Sigmoid colon (tissue), 7 donors: ENCODE measurements around the gene MUC3A. TPM values are rescaled to one million over a fixed set of nuclear protein-coding genes. Genes with fewer than 3 reads are reported as not detected.

ENCODE experiments used
- DNase-seq: peaks from one replicate; pipeline ENCODE4 v3.0.0-alpha.2; 2019
- H3K27ac ChIP-seq, 4 donors: fragments of 200-600 bp; sonication (generic); one replicate each; pipeline ENCODE4 v1.5.1; 2016 to 2019; ENCODE audit warnings: mild to moderate bottlenecking in 1 of 4
- H3K27me3 ChIP-seq, 3 donors: fragments of 200-600 bp; sonication (generic); one replicate each; pipeline ENCODE4 v1.5.1; 2019; ENCODE audit warnings: mild to moderate bottlenecking in 1 of 3
- H3K36me3 ChIP-seq, 4 donors: fragments of 200-600 bp; sonication (generic); one replicate each; pipeline ENCODE4 v1.5.1; 2016 to 2019
- H3K4me1 ChIP-seq, 4 donors: fragments of 200-600 bp; sonication (generic); one replicate each; pipeline ENCODE4 v1.5.1; 2017 to 2019
- H3K4me3 ChIP-seq, 4 donors: fragments of 200-600 bp; sonication (generic); one replicate each; pipeline ENCODE4 v1.5.1; 2017 to 2019; ENCODE audit warnings: mild to moderate bottlenecking in 2 of 4, moderate library complexity in 1 of 4
- H3K9me3 ChIP-seq, 4 donors: fragments of 200-600 bp in 3 of 4; sonication (generic) in 3 of 4; one replicate each; pipeline versions ENCODE4 v1.5.1 to v1.6.1; 2013 to 2019
- EP300 ChIP-seq, 4 donors: sonication (generic); formaldehyde crosslinking; IDR thresholded peaks; one replicate each; pipeline ENCODE4 v1.6.1; 2017; ENCODE audit warnings: antibody characterized with exemption in 4 of 4
- POLR2A ChIP-seq, 2 donors: fragments of 450-650 bp; IDR thresholded peaks; one replicate each; pipeline ENCODE4 v1.6.1; 2016; ENCODE audit warnings: antibody characterized with exemption in 2 of 2, mild to moderate bottlenecking in 2 of 2, moderate library complexity in 2 of 2
- POLR2AphosphoS5 ChIP-seq, 4 donors: sonication (generic); formaldehyde crosslinking; IDR thresholded peaks; one replicate each; pipeline ENCODE4 v1.6.1; 2017; ENCODE audit warnings: antibody characterized with exemption in 4 of 4
- WGBS, 2 donors: extraction: QIAGEN DNeasy Blood & Tissue Kit; methylation state at CpG; one replicate each; pipeline ENCODE4 v1.1.7; 2013; 5-methylcytosine and 5-hydroxymethylcytosine counted together
- intact Hi-C: fragments of 100-400 bp; cut with DNase I; formaldehyde crosslinking; loops from one replicate; pipeline ENCODE4 v1.15.1; 2023
- polyA plus RNA-seq, 3 donors: library from polyadenylated mRNA; stranded (reverse); fragments of 200-250 nt; gene quantifications; one replicate each; pipeline ENCODE4 v1.2.3, GENCODE V29; 2013
- total RNA-seq, 4 donors: library from RNA; depleted of rRNA; stranded (reverse); fragments of >200 nt; gene quantifications; one replicate each; pipeline ENCODE4 v1.1.0, GENCODE V29; 2016
- TF ChIP-seq, protein P1 (sequence below), 4 experiments: fragments of 450-650 bp in 3 of 4; fragments of 200-600 bp in 1 of 4; IDR thresholded peaks; one replicate each; pipeline ENCODE4 v1.5.1; 2016 to 2019; ENCODE audit warnings: antibody characterized with exemption in 4 of 4, mild to moderate bottlenecking in 3 of 4, moderate library complexity in 2 of 4
- donor health status: healthy with polysubstance abuse.
- donor health status: Bipolar disorder and iron deficiency.
- donor health status: healthy.

Gene MUC3A
- total and polyA plus RNA-seq, 7 donors: 0.71 to 78.8 (median 60.4) TPM; not detected in 2

GRCh38 chr7:100962537-100962936 lies 13.2 kb downstream of the MUC3A start:
- intact Hi-C loops: no loop called here
- Histone ChIP-seq H3K4me3 (no peak overlapping the region), H3K9me3 (no peaks in the 10 kb centered on the region), H3K27ac (no peak overlapping the region), H3K27me3 (peaks cover 33 to 70% (median 41%) of the 10 kb centered on the region in 3 donors), H3K4me1 (peaks cover 0 to 17% (median 16%) of the 10 kb centered on the region in 4 donors), H3K36me3 (no peaks in the 10 kb centered on the region)
- no peak for DNase-seq
- TF ChIP-seq, protein P1, sequence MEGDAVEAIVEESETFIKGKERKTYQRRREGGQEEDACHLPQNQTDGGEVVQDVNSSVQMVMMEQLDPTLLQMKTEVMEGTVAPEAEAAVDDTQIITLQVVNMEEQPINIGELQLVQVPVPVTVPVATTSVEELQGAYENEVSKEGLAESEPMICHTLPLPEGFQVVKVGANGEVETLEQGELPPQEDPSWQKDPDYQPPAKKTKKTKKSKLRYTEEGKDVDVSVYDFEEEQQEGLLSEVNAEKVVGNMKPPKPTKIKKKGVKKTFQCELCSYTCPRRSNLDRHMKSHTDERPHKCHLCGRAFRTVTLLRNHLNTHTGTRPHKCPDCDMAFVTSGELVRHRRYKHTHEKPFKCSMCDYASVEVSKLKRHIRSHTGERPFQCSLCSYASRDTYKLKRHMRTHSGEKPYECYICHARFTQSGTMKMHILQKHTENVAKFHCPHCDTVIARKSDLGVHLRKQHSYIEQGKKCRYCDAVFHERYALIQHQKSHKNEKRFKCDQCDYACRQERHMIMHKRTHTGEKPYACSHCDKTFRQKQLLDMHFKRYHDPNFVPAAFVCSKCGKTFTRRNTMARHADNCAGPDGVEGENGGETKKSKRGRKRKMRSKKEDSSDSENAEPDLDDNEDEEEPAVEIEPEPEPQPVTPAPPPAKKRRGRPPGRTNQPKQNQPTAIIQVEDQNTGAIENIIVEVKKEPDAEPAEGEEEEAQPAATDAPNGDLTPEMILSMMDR (IDR thresholded peaks at IDR 0.05): no peak
- no peak for TF ChIP-seq POLR2A (IDR thresholded peaks at IDR 0.05)
- 89% methylated on average over 3 of the region's 3 CpGs for WGBS, 2 donors

GRCh38 chr7:100963386-100963785 lies 14.1 kb downstream of the MUC3A start:
- Histone ChIP-seq H3K4me3 (no peak overlapping the region), H3K27ac (no peak overlapping the region), H3K4me1 (peaks cover 0 to 17% (median 16%) of the 10 kb centered on the region in 4 donors), H3K36me3 (no peaks in the 10 kb centered on the region), H3K27me3 (peaks cover 34 to 78% (median 45%) of the 10 kb centered on the region in 3 donors), H3K9me3 (no peaks in the 10 kb centered on the region)
- TF ChIP-seq POLR2AphosphoS5 (IDR thresholded peaks at IDR 0.05): no peak
- TF ChIP-seq POLR2A (IDR thresholded peaks at IDR 0.05): no peak
- TF ChIP-seq, protein P1 (IDR thresholded peaks at IDR 0.05): no peak
- no peak for TF ChIP-seq EP300 (IDR thresholded peaks at IDR 0.05)
- DNase-seq: no peak
- WGBS, 2 donors: 81% methylated on average over 12 of the region's 12 CpGs
- intact Hi-C loops: no loop called here

DNA sequence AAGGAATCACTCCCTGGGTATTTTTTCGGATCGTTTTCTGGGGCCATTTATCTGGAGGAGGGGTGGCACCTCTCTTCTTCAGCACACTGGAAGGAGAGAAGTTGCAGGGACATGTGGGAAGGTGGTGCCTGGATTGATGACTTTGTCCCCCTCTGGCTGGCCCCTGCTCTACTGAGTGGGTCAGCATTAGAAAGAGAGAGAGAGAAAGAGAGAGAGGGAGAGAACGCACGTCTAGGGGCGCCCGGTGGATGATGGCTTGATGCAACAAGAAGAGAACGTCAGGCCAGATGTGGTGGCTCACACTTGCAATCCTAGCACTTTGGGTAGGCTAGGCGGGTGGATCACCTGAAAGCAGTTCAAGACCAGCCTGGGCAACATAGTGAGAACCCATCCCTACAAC lies 14.5 kb downstream of the MUC3A start:
- Histone ChIP-seq H3K36me3 (no peaks in the 10 kb centered on the region), H3K27me3 (peaks cover 39 to 83% (median 50%) of the 10 kb centered on the region in 3 donors), H3K4me1 (peaks cover 0 to 17% (median 16%) of the 10 kb centered on the region in 4 donors), H3K27ac (no peak overlapping the region), H3K9me3 (no peaks in the 10 kb centered on the region), H3K4me3 (no peak overlapping the region)
- no peak for DNase-seq
- TF ChIP-seq POLR2A (IDR thresholded peaks at IDR 0.05) (no peak), EP300 (IDR thresholded peaks at IDR 0.05) (no peak), POLR2AphosphoS5 (IDR thresholded peaks at IDR 0.05) (no peak)
- TF ChIP-seq, protein P1 (IDR thresholded peaks at IDR 0.05): no peak
- WGBS, 2 donors: 82% methylated on average over 8 of the region's 8 CpGs
- intact Hi-C loops: no loop called here

DNA sequence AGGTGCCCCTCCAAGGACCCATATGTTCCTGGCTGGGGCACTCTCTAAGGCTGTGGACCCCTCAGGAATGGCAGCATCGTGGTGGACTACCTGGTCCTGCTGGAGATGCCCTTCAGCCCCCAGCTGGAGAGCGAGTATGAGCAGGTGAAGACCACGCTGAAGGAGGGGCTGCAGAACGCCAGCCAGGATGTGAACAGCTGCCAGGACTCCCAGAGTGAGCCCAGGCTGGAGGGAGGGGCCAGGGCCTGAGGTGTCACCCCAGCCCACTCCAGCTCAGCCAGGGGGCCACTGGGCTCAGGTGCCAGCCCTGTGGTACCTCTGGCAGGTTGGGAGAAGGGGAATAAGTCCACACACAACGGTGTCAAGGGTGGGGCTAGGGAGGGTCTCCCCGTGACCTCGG lies 15.3 kb downstream of the MUC3A start:
- intact Hi-C loops: no loop called here
- H3K9me3 ChIP-seq: no peaks in the 10 kb centered on the region
- 59 to 60% methylated on average over 7 of the region's 7 CpGs for WGBS, 2 donors
- no peak for DNase-seq
- no peaks in the 10 kb centered on the region for H3K36me3 ChIP-seq
- H3K4me1 ChIP-seq: peaks cover 0 to 17% (median 16%) of the 10 kb centered on the region in 4 donors
- H3K27ac ChIP-seq: no peak overlapping the region
- H3K4me3 ChIP-seq: no peak overlapping the region
- peaks cover 39 to 86% (median 58%) of the 10 kb centered on the region in 3 donors for H3K27me3 ChIP-seq
- TF ChIP-seq POLR2AphosphoS5 (IDR thresholded peaks at IDR 0.05) (no peak), POLR2A (IDR thresholded peaks at IDR 0.05) (no peak)
- TF ChIP-seq, protein P1 (IDR thresholded peaks at IDR 0.05): no peak
